SH-SY5Y (cell line): ENCODE results near the gene ATP10A.

Experiments used
- GATA2 ChIP-seq: IDR thresholded peaks from 2 replicates; pipeline ENCODE4 v1.6.1; 2011; ENCODE audit warnings: mild to moderate bottlenecking, low read depth, low read length
- GATA3 ChIP-seq: IDR thresholded peaks from 2 replicates; pipeline ENCODE4 v1.6.1; 2011; ENCODE audit warnings: low read depth, mild to moderate bottlenecking, low read length, moderate library complexity

- no peak for TF ChIP-seq GATA3
- no peak for TF ChIP-seq GATA2
These were observed 103.7 kb downstream of the ATP10A start for GRCh38 chr15:25759421-25759820.
